LoVo (cell line): ENCODE results near the gene PHKG2.

Experiments used
- DNase-seq: peaks from one replicate; pipeline ENCODE4 v3.0.0-alpha.2; 2016; ENCODE audit warnings: low spot score

Gene PHKG2

DNA sequence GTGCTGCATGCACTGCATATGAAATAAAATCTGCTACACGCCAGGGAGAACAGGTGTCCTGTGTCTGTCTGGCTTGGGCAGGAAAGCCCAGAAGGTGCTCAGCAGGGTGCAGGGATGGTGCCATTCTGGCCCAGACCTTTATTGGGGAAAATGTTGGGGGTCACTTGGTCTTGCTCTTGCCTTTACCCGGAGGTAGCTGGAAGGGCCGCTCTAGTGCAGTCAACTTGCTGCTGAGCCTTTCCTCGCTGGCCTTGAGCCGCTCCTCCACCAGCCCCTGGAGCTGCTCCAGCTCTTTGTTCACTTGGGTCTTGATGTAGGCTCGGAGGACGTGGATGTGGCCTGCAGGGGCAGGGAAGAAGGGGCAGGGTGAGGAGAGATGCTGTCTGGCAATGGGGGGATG lies 9.1 kb downstream of the PHKG2 start:
- no peak for DNase-seq

DNA sequence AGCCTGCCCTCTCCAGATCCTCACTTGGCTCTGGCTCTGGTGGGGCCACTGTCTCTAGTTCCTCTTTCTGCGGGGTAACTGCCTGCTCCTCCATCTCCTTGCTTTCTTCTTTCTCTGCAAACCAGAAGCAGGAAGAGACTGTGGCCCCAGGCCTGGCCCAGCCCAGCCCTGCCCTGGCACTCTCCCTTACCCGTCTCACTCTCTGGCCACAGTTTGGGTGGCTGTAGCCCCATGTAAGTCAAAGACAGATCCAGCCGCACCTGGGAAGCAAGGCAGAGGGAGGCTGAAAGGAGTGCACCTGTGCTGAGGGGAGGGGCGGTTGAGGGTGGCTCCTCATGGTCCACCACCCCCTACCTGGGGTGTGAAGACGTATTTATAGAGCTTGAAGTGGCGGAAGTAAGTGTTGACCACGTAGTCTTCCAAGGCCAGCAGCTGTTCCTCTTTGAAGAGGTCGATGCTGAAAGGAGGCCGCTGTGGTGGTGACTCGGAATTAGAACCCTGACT lies 10.8 kb downstream of the PHKG2 start:
- no peak for DNase-seq

DNA sequence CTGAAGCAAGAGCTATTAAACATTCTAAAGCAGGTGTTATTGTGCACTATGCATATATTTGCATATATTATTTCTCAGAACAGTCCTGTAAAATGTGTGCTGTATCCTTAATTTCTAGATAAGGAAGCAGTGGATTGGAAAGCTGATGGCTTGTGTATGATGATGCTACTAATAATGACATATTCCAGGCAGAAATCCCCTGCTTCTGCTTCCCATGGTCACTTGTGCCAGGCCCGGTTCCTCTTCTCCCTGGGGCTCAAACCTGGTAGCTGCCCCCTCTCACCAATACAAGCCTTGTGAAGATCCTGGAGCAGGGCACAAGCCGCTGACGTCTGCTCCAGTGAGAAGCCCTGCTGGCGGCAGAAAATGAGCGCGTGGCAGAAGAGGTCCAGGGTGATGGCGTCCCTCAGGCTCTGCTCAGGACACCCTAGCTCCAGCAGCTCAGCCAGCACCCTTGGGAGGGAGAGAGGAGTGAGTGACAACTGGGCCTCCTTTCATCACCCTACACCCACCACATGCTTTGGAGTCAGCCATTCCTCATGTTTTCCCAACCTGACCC lies 11.9 kb downstream of the PHKG2 start:
- no peak for DNase-seq

DNA sequence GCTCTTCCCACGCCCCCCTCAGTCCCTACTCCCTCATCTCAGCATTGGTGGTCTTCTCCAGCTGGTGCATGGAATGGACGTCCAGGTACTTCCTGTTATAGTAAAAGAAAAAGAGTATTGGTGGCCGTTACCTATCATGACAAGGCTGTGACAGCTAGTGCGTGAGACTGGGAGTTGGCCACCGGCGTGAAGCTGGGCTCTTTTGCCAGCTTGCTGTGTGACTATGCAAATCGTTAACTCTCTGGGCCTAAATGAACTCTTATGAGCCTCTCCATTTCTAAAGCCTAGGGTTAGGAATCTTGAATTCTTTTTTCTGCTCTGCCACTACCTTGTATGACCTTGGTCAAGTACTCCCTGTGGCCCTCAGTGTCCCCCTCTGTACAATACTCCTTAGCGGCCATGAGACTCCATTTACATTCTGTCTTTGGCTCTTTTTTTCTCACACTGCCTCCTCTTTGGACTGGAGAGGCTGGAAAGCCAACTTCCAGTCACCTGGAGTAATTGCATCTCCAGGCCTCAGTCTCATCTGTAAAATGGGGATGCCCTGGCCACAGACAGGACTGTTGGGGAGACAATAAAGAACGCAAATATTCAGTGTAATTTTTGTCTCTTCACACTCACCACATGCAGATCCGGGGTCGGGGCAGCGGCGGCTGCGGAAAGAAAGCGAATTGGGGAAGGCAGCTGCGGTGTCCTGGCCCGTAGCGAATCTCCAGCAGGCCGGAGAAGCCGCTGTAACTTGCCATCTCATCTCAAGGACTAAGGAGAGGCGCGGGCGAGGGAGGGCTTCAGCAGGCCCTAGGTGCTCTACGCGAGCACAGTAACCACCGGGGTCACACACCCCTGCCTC lies 12.6 kb downstream of the PHKG2 start:
- no peak for DNase-seq

DNA sequence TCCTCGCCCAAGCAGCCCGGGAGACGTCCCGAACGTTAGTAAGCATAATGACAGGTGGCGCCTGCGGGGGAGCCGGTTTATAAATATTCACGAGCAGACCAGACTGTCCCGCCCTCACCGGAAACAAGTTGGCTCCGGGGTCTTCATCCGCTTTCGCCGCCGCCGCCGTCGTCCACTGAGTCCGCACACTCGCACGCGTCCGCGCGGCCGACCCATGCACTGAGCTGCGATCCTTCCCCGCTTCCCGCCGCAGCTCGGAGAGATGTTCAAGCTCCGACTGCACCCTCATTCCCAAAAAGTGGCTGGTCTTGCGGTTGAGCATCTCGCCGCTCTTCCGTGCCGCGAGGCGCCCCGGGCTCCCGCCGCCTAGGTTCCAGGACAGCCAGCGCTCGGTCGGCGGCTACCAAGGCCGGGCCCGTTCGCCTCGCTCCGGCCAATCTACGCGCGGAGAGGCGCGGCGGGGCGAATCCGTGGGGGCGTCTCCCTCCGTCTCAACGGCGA lies 13.3 kb downstream of the PHKG2 start:
- no peak for DNase-seq

DNA sequence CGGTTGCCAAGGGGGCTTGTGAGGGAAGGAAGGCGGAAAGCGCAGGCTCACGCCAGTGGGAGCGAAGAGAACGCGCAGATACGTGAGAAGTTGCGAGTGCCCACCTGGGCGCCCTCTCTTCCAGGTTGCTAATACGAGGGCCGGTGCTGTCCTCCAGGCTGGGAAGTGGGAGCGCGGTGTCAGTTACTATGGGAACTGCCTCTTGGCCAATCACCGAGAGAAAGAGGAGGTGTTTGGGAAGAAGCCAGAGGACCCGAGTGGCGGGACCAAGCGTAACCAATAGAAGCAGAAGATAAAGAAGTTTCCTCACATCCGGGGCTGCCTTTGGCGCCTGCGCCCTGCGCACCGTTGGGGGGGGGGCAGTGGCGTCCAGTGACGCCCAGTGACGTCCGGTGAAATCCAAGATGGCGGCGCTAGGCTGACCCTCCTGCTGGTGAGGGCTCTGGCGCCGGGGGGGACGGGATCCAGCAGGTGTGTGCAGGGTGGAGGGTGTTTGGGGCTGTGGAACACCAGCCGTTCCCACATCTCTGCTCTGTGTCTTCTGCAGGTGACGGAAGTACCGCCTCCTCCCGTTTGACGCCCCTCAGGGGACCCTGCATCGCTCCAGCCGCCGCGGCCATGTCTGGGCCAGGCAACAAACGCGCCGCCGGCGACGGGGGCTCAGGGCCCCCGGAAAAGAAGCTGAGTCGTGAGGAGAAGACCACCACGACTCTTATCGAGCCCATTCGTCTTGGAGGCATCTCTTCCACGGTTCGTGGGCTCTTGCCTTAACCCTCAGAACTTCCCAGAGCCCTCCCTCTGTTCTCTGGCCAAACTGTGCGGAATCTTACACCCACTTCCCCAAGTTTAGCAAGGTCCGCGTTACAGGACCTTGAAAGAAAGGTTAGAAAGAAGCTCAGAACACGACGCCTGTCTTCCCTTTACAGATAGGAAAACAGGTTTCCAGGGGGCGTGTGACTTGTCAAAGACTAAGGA lies 14.0 kb downstream of the PHKG2 start, which contains the start of the genes CFAP119 and RNF40:
CFAP119 (minus strand) TSS at position 135 of the 975 bp plus-strand sequence. CDS start 314 bp downstream, outside the sequence.
RNF40 (plus strand) TSS at position 395 of the 975 bp plus-strand sequence; CDS start at position 619, 224 bp downstream.
- peak; percentile 97 for DNase-seq

DNA sequence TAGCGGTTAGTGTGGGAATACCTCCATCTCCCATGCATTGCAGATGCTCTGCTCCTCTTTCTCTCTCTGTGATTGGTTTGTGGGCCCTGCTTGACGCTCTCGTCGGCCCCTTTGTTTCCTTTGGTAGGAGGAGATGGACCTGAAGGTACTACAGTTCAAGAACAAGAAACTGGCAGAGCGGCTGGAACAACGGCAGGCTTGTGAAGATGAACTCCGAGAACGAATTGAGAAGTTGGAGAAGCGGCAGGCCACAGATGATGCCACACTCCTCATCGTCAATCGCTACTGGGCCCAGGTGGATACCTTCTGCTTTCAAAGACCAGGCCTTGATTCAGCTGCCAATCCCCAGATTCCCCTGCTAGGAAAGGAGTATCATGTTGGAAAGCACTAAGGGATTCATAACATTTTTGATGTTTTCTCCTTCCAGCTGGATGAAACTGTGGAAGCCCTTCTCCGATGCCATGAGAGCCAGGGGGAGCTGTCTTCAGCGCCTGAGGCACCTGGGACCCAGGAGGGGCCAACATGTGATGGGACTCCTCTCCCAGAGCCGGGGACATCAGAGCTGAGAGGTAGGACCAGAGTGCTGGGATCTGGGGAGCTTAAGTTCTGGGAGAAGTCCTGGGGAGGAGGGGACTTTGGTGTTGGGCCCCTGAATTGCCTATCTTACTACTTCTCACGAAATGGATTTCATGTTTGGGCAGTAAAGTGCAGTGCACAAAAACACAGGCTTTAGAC lies 14.9 kb downstream of the PHKG2 start:
- no peak for DNase-seq

DNA sequence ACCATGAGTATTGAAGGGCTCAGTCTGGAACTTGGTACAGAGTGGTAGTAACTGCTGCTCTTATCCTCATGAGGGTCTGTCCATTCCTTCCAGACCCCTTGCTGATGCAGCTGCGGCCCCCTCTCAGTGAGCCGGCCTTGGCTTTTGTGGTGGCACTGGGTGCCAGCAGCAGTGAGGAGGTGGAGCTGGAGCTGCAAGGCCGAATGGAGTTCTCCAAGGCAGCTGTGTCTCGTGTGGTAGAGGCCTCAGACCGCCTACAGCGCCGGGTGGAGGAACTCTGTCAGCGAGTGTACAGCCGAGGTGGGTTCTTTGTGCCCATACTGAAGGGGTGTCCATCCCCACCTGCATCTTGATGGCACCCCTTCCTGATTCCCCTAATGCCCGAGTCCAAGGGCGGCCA lies 15.9 kb downstream of the PHKG2 start:
- no peak for DNase-seq

DNA sequence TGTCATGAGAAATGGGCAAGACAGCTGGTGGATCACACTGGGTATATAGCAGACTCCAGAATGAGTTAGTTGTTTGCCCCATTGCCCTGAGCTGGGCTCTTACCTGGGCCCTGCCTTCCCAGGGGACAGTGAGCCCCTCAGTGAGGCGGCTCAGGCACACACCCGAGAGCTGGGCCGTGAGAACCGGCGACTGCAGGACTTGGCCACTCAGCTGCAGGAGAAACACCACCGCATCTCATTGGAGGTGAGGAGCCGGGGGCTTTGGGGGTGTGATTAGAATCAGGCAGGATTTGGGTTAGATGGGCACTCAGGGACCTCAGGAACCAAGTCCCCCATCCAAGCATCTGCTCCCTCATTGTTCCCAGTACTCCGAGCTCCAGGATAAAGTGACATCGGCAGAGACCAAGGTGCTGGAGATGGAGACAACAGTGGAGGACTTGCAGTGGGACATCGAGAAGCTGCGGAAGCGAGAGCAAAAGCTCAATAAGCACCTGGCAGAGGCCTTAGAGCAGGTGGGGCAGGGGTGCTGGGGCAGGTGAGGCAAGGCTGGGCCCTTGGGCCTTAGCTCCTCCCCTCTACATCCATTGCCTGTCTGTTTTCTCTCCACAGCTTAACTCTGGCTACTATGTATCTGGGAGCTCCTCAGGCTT lies 16.7 kb downstream of the PHKG2 start:
- no peak for DNase-seq

DNA sequence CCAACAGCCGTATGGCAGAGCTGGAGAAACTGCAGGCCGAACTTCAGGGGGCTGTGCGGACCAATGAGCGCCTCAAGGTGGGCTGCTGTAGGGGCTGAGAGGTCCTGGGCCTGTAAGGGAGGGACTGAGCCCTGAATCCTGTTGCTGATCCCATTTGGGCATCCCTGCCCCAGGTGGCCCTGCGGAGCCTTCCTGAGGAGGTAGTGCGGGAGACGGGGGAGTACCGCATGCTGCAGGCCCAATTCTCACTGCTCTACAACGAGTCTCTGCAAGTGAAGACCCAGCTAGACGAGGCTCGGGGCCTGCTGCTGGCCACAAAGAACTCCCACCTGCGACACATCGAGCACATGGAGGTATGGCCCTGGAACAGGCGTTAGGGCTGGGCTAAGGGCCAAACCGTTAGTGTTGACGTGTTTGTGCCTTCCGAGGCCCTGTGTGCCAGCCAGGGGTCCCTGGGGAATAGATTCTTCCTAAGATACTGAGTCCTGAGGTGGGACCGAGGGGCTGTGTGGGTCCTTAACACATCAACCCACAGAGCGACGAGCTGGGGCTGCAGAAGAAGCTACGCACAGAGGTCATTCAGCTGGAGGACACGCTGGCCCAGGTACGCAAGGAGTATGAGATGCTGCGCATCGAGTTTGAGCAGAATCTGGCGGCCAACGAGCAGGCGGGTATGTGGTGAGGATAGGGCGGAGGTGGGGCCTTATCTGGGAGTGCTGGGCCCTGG lies 18.1 kb downstream of the PHKG2 start:
- no peak for DNase-seq

DNA sequence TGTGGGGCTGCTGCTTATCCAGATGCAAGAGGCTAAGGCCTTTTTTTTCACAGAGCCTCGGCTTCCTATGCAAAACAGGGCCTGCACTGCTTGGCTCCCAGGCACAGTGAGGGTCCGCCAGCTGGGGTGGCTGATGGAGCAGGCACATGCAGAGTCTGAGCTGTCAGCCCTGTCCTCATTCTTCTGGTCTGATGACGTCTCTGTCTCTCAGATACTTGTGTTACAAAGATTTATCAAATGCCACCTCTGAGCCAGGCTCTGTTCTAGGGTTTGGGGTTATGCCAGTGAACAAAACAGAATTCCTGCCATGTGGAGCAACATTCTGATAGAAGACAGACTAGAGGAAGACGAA lies 18.7 kb downstream of the PHKG2 start:
- DNase-seq = no peak

DNA sequence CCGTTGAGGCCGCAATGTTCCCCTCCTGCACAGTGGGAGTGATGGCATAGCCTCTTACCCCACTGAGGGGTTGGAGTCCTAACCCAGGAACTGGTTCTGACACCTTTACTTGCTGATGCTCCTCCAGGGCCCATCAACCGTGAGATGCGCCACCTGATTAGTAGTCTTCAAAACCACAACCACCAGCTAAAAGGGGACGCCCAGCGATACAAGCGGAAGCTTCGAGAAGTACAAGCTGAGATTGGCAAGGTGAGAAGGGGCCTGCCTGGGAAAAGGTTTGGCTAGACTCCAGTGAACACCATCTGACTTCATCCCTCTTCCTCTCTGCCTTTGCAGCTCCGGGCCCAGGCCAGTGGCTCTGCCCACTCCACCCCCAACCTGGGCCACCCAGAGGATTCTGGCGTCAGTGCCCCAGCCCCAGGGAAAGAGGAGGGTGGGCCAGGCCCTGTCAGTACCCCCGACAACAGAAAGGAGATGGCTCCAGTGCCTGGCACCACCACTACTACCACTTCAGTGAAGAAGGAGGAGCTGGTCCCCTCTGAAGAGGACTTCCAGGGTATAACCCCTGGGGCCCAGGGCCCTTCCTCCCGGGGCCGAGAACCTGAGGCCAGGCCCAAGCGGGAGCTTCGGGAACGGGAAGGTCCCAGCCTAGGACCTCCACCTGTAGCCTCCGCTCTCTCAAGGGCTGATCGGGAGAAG lies 19.7 kb downstream of the PHKG2 start:
- DNase-seq = no peak

DNA sequence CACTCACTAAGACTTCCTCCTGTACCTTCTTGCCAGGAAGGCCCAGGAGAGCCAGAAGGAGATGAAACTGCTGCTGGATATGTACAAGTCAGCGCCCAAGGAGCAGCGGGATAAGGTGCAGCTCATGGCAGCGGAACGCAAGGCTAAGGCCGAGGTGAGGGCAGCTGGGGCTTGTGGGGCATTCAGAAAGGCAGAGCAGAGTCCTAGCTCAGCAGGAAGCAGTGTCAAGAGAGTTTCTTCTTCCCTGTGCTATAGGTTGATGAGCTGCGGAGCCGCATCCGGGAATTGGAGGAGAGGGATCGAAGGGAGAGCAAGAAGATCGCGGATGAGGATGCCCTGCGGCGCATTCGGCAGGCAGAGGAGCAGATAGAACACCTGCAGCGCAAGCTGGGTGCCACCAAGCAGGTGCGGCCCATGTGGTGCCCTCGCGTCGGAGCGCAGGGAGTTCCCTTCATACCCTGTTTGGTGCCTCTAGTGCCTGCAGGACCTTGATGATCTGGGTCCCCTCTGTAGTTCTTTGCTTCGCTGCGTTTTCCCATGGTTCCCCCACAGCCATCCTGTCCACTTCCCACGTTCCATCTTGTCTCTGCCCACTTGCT lies 20.5 kb downstream of the PHKG2 start:
- no peak for DNase-seq

DNA sequence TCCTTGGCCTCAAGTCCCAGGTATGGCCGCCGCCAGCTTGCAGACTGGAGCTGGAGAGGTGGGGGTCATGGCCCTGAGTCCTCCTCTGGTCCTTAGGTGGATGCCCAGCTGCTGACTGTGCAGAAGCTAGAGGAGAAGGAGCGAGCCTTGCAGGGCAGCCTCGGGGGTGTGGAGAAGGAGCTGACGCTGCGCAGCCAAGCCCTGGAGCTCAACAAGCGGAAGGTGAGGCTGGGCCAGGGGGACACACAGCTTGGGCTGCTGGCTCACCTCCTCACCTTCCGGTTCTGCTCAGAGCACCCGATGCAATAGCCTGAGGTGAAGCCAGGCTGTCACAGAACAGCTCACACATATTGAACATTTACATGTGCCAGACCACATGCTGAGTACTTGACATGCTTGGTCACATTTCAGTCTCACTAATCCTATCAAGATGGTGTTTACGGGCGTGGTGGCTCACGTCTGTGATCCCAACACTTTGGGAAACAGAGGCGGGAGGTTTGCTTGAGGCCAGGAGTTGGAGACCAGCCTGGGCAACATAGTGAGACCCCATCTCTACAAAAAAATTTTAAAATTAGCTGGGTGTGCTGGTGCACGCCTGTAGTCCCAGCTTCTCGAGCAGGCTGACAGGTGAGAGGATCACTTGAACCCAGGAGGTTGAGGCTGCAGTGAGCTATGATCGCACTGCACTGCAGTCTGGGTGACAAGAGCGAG lies 21.3 kb downstream of the PHKG2 start:
- no peak for DNase-seq

DNA sequence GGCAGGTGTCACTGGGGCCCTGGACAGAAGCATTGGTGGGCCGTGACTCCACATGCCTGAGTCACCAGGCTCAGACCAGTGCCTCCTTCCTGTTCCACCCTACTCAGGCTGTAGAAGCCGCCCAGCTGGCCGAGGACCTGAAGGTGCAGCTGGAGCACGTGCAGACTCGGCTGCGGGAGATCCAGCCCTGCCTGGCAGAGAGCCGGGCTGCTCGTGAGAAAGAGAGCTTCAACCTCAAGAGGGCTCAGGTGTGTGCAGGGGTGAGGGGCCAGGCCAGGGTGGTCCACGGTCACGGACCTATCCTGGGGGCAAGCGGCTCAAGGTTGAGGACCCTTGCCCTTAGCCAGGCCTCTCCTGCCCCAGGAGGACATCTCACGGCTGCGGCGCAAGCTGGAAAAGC lies 23.5 kb downstream of the PHKG2 start:
- no peak for DNase-seq

DNA sequence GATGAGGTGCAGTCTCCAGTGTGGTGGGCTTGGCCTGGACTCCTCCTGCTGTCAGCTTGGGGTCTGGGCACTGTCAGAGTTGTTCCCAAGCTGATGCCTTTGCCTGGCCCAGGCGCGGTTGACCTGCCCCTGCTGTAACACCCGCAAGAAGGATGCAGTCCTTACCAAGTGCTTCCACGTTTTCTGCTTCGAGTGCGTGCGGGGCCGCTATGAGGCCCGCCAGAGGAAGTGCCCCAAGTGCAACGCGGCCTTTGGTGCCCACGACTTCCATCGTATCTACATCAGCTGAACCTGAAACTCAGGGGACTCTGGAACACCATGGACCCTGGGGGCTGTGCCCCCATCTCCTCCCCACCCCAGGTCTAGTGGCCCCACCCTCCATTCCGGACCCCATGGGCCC lies 25.6 kb downstream of the PHKG2 start:
- no peak for DNase-seq

DNA sequence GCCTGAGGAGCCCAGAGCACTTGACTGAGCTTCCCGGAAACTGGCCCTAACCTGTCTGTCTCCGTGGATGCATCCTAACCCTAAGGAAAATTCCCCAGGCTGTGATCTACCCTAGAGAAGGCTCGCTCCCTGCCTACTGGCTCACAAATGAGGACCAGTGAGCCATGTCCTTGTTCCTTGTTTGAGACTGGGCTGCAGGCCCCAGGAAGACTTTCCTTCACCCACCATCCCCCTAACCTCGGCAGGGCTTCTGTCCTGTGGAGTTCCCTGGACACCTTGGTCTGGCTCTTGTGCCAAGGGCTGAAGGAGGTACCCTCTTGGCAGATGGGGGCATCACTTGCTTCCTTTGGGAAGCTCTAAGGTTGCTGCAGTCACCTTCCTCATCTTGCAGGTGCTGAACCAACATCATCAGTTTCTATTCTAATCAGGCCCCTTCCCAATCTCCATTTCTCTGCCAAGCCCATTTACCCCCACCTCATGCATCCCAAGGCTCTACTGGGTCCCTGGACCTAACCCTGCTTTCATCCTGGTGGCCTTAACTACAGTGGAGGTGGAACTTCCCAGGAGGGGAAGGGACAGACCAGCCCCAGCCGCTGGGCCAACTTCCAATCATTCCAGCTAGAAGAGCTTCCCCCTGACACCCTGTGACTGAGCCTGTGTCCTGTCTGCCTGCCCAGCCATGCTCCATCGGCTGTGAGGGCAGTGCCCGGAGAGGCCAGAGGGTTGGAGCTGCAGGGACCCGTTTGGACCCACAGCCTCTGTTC lies 26.3 kb downstream of the PHKG2 start:
- DNase-seq = no peak

DNA sequence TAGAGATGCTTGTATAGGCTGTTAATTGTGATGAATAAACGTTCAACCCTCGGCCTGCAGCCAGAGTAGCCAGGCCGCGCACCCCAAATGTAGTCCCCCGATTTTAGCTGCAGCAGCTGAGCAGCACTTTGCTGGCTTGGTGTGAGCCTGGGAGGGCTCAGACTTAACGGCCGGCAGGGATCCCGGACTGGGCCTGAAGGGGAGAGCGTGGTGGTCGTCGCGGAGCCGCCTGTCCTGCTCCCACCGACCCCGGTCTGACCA lies 26.8 kb downstream of the PHKG2 start:
- DNase-seq = no peak
